GM18870 (cell line): ENCODE measurements around the gene FYN.
"Not testable (repeated sequence)": the region's sequence is repeated elsewhere in the genome, so short reads cannot be mapped to it uniquely, and the experiment has no call there.

Experiments used
- ATAC-seq: cut with Tn5 transposase; IDR thresholded peaks from one replicate; pipeline ENCODE4 v1.9.1; 2021; ENCODE audit warnings: moderate library complexity; ENCODE audit not compliant: unreplicated experiment

The FYN gene

GRCh38 chr6:111642463-111643158, 230.6 kb downstream of the FYN start:
- no peak for ATAC-seq

- no peak for ATAC-seq
These were observed 234.0 kb downstream of the FYN start for GRCh38 chr6:111639266-111639665.

GRCh38 chr6:111634981-111635380, 238.3 kb downstream of the FYN start:
- not testable (repeated sequence) for ATAC-seq

- ATAC-seq: no peak
These were observed 239.4 kb downstream of the FYN start for GRCh38 chr6:111633822-111634221.

GRCh38 chr6:111632468-111633247, 240.6 kb downstream of the FYN start:
- no peak for ATAC-seq

GRCh38 chr6:111631903-111632460, 241.3 kb downstream of the FYN start:
- no peak for ATAC-seq

GRCh38 chr6:111631018-111631417, 242.2 kb downstream of the FYN start:
- no peak for ATAC-seq

GRCh38 chr6:111628142-111628850, 245.0 kb downstream of the FYN start:
- no peak for ATAC-seq

- ATAC-seq: no peak
These were observed 246.8 kb downstream of the FYN start for GRCh38 chr6:111626441-111626840.

GRCh38 chr6:111625461-111626391, 247.5 kb downstream of the FYN start:
- no peak for ATAC-seq

- ATAC-seq: no peak
These were observed 248.2 kb downstream of the FYN start for GRCh38 chr6:111625099-111625416.

- no peak for ATAC-seq
These were observed 248.7 kb downstream of the FYN start for GRCh38 chr6:111624401-111625098.

- no peak for ATAC-seq
These were observed 250.1 kb downstream of the FYN start for GRCh38 chr6:111623046-111623718.

- ATAC-seq: no peak
These were observed 253.1 kb downstream of the FYN start for GRCh38 chr6:111620169-111620568.

- no peak for ATAC-seq
These were observed 254.8 kb downstream of the FYN start for GRCh38 chr6:111618407-111618806.

- no peak for ATAC-seq
These were observed 256.1 kb downstream of the FYN start for GRCh38 chr6:111617149-111617548.

- no peak for ATAC-seq
These were observed 257.2 kb downstream of the FYN start for GRCh38 chr6:111615916-111616612.

- no peak for ATAC-seq
These were observed 258.2 kb downstream of the FYN start for GRCh38 chr6:111614833-111615582.
